HL-60 (cell line): ENCODE data around the gene GGA1.

Source experiments
- DNase-seq, 2 experiments: peaks; one replicate each; pipeline ENCODE4 v3.0.0-alpha.2; 2010 to 2020; ENCODE audit warnings: low read depth in 1 of 2, low spot score in 1 of 2
- H3K27ac ChIP-seq: fragments of 250-450 bp; sonication (Bioruptor Pico); replicated peaks from 2 replicates; pipeline ENCODE4 v1.5.1; 2020; ENCODE audit warnings: mild to moderate bottlenecking, moderate library complexity
- H3K27me3 ChIP-seq: fragments of 250-450 bp; sonication (Bioruptor Pico); 2 replicates; pipeline ENCODE4 v1.5.1; 2021; ENCODE audit warnings: mild to moderate bottlenecking, moderate library complexity; ENCODE audit not compliant: insufficient read depth, poor library complexity, severe bottlenecking
- H3K4me3 ChIP-seq: replicated peaks from 2 replicates; pipeline ENCODE4 v1.5.1; 2011; ENCODE audit warnings: mild to moderate bottlenecking, control low read depth, low read length; ENCODE audit not compliant: insufficient read depth
- CTCF ChIP-seq: IDR thresholded peaks from one replicate; pipeline ENCODE4 v1.5.1; 2011; ENCODE audit warnings: low read length, control low read depth, inconsistent platforms; ENCODE audit not compliant: insufficient read depth
- GABPA ChIP-seq: IDR thresholded peaks from 2 replicates; pipeline ENCODE4 v1.6.1; 2012; ENCODE audit warnings: low read depth
- POLR2AphosphoS5 ChIP-seq: IDR thresholded peaks from 2 replicates; pipeline ENCODE4 v1.6.1; 2012; ENCODE audit warnings: low read depth
- SPI1 ChIP-seq: IDR thresholded peaks from 2 replicates; pipeline ENCODE4 v1.6.1; 2012; ENCODE audit warnings: low read depth, mild to moderate bottlenecking, borderline replicate concordance
- TF ChIP-seq, protein P1 (sequence below): IDR thresholded peaks from 2 replicates; pipeline ENCODE4 v1.6.1; 2012; ENCODE audit warnings: low read depth; ENCODE audit not compliant: insufficient replicate concordance

Gene GGA1

GRCh38 chr22:37630839-37631435, 22.3 kb downstream of the GGA1 start:
- Histone ChIP-seq H3K27me3 (no peaks in the 10 kb centered on the region), H3K27ac (no peak overlapping the region), H3K4me3 (no peak overlapping the region)
- DNase-seq: no peak
- TF ChIP-seq CTCF (no peak), SPI1 (no peak), POLR2AphosphoS5 (no peak), GABPA (no peak)
- TF ChIP-seq, protein P1, sequence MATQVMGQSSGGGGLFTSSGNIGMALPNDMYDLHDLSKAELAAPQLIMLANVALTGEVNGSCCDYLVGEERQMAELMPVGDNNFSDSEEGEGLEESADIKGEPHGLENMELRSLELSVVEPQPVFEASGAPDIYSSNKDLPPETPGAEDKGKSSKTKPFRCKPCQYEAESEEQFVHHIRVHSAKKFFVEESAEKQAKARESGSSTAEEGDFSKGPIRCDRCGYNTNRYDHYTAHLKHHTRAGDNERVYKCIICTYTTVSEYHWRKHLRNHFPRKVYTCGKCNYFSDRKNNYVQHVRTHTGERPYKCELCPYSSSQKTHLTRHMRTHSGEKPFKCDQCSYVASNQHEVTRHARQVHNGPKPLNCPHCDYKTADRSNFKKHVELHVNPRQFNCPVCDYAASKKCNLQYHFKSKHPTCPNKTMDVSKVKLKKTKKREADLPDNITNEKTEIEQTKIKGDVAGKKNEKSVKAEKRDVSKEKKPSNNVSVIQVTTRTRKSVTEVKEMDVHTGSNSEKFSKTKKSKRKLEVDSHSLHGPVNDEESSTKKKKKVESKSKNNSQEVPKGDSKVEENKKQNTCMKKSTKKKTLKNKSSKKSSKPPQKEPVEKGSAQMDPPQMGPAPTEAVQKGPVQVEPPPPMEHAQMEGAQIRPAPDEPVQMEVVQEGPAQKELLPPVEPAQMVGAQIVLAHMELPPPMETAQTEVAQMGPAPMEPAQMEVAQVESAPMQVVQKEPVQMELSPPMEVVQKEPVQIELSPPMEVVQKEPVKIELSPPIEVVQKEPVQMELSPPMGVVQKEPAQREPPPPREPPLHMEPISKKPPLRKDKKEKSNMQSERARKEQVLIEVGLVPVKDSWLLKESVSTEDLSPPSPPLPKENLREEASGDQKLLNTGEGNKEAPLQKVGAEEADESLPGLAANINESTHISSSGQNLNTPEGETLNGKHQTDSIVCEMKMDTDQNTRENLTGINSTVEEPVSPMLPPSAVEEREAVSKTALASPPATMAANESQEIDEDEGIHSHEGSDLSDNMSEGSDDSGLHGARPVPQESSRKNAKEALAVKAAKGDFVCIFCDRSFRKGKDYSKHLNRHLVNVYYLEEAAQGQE: no peak

GRCh38 chr22:37631448-37632173, 23.0 kb downstream of the GGA1 start:
- Histone ChIP-seq H3K27ac (peak overlapping the region; percentile 87; the same call in 1 of the 2 replicates), H3K27me3 (no peaks in the 10 kb centered on the region), H3K4me3 (no peak overlapping the region)
- TF ChIP-seq, protein P1: no peak
- TF ChIP-seq CTCF (no peak), GABPA (no peak), SPI1 (no peak), POLR2AphosphoS5 (no peak)
- no peak for DNase-seq

- Histone ChIP-seq H3K27ac (peak overlapping the region; percentile 87), H3K4me3 (no peak overlapping the region), H3K27me3 (no peaks in the 10 kb centered on the region)
- no peak for DNase-seq
- 0 out of 2 replicates have a peak, but pooled peaks have one; percentile 5 for TF ChIP-seq POLR2AphosphoS5
- TF ChIP-seq CTCF: no peak
- TF ChIP-seq, protein P1: no peak
These were observed 23.8 kb downstream of the GGA1 start for GRCh38 chr22:37632174-37633088.
